NCI-H526 treated with DMSO at 0.1 percent for 48 hours (cell line): ENCODE data around the gene RFX7.
"Not testable (repeated sequence)": the region's sequence is repeated elsewhere in the genome, so short reads cannot be mapped to it uniquely, and the experiment has no call there.

Experiments used
- DNase-seq: peaks from one replicate; lab custom pipeline; 2025; lab: John Stamatoyannopoulos, UW

RFX7 gene

DNA sequence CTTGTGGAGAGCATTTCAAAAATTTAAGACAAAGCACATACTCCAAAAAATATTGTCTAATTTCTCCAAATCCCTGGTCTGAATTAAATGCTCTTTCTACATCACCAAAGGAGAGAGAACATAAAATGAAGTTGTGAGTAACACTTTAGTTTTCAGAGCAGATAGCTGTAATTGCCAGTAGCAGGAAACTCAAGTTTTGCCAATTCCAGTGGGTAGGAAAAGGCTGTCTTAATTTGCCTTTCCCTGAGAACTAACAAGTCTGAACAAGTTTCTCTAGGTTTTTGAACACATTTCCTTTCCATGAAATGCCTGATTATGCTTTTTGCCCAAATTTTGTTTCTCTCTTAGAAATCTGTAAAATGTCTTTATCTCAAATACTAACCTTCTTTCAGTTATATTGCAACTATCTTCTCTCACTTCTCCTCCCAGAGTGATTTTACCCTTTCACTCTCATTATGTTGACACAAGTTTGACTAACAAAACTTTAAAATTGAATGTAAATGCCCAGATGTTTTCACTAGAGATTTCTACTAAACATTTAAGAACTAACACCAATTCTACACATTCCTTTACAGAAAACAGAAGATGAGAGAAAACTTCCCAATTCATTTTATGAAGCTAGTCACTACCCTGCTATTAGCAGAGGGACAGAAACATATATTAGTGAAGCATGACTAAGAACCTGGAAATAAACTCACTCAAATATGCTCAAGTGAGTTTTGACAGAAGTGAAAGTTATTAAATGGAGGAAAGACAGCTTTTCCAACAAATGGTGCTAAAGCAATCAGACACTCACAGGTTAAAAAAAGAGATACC lies 38.4 kb downstream of the RFX7 start:
- no peak for DNase-seq

GRCh38 chr15:56203312-56203922 lies 40.3 kb downstream of the RFX7 start:
- DNase-seq = not testable (repeated sequence)

GRCh38 chr15:56202701-56203100 lies 41.0 kb downstream of the RFX7 start:
- DNase-seq = no peak

GRCh38 chr15:56199038-56199437 lies 44.6 kb downstream of the RFX7 start:
- no peak for DNase-seq

- DNase-seq = no peak
These were observed 49.6 kb downstream of the RFX7 start for GRCh38 chr15:56194035-56194434.

GRCh38 chr15:56192659-56193442 lies 50.8 kb downstream of the RFX7 start:
- DNase-seq = no peak

DNA sequence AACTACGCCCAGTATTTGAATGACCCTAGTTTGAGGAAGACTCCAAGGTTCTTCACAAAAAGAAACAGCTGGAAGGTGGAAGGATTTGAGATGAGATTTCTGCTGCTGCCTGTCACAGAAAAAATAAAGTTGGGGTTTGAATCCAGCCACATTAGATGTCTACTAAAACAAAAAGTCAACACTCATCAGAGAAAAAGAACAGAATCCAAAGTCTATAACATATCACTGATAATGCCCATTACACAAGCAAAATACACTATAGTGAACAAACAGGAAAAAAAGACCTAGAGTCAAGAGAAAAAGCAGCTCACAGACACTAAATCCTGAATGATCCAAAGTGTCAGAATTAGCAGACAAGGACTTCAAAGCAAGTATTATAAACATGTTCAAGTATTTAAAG lies 56.0 kb downstream of the RFX7 start:
- no peak for DNase-seq

DNA sequence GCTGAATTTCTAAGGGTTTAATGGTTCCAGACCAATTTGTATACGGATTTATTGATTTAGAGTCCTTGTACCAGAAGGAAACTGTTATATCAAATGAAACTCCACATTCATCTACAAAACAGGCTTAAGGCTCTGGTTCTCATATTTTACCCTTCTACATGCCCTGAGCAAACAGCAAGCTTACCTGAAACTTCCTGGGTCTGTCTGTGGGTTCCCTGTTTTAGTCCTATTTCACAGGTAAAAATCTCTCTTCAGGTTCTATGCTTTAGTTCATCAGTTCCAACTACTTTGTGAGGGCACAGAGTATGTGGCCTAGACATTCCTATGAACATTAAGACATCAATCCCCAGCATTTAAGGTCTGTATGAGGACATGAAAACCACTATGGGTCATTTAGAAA lies 57.7 kb downstream of the RFX7 start:
- no peak for DNase-seq

GRCh38 chr15:56184516-56184915 lies 59.2 kb downstream of the RFX7 start:
- DNase-seq = no peak

- no peak for DNase-seq
These were observed 62.8 kb downstream of the RFX7 start for GRCh38 chr15:56180851-56181250.

- DNase-seq = no peak
These were observed 66.7 kb downstream of the RFX7 start for GRCh38 chr15:56176996-56177395.

DNA sequence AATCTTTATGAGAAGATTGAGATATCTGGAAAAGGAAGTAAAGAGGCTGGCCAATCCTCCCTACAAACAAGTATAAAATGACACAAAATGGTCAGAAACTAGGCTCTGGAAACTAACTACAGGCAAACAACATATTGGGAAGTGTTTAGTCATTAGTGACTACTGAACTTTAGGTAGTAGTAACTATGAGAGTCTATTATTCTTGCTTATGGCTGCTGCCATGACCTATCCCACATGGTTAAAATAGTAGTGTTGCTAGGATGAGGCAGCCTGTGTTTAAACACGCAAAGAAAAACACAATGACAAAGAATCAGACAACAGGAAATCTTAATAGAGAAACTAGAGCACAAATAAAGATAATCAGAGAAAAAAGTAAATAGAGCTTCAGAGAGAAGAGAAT lies 67.9 kb downstream of the RFX7 start:
- DNase-seq = no peak

DNA sequence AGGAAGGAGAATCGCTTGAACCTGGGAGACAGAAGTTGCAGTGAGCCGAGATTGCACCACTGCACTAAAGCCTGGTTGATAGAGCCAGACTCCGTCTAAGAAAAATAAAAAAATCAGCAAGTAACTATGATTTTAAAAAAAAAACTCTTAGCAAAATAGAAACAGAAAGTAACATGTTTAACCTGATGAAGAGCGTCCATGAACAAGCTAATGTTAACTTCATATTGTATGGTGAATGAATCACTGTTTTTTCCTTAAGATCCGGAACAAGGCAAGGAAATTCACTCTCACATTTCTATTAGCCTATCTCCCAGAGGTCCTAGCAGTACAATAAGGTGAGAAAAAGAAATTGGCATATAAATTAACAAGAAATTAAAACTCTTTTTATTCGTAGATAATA lies 69.0 kb downstream of the RFX7 start:
- DNase-seq = no peak

DNA sequence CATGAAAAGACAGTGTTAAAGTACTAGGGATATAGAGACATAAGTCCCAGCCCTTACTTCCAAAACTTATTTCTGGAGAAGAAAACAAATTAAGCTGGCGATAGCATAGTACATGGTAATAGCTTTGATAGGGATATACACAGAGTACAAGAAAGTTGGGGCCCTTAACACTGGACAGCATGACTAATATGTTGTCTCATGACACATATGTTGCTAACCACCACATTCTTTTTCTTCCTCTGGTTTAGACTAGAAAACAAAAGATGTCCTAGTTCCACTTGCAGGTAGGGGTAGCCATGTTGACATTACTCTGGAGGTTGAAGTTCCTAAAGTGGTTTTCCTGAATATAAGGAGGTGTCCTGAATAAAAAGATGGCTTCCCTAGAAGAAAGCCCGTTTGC lies 75.3 kb downstream of the RFX7 start:
- no peak for DNase-seq

GRCh38 chr15:56165234-56165633 lies 78.4 kb downstream of the RFX7 start:
- DNase-seq = no peak

DNA sequence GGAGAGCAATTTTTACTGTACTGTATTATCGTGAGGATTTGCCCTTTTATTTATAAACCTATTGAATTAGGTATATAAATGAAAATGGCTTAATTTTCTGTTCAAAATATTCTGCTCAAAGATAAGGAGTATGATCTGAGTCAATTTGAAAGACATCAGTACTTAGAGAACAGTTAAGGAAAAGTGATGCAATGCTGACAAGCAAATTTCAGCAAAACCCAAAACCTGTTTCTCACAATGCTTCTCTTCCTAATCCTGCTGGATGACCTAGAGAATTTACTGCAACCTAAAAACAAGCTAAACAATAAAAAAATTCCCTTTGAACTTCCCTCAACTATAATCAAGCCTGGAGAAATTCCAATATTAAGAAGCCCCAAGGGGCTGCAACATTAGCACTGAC lies 82.7 kb downstream of the RFX7 start:
- no peak for DNase-seq

DNA sequence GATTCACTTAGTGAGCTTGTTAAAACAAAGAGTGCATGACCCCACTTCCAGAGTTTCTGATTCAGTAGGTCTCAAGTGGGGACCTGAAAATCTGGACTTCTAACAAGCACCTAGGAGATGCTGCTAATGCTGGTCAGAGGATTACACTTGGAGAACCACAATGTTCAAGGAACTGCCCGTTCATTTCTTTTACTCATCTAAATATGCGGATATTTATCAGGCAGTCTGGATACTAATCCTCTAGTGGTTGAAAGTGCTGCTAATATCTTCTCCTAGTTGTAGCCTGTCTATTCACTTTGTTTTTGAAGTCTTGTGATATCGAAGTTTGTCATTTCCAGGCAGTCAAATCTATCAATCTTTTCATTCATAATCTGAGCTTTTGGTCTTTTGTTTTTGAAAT lies 86.8 kb downstream of the RFX7 start:
- DNase-seq = no peak

DNA sequence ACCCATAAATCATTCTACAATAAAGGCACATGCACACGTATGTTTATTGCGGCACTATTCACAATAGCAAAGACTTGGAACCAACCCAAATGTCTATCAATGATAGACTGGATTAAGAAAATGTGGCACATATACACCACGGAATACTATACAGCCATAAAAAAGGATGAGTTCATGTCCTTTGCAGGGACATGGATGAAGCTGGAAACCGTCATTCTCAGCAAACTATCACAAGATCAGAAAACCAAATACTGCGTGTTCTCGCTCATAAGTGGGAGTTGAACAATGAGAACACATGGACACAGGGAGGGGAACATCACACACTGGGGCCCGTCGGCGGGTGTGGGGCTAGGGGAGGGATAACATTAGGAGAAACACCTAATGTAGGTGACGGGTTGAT lies 88.4 kb downstream of the RFX7 start:
- DNase-seq = not testable (repeated sequence)

DNA sequence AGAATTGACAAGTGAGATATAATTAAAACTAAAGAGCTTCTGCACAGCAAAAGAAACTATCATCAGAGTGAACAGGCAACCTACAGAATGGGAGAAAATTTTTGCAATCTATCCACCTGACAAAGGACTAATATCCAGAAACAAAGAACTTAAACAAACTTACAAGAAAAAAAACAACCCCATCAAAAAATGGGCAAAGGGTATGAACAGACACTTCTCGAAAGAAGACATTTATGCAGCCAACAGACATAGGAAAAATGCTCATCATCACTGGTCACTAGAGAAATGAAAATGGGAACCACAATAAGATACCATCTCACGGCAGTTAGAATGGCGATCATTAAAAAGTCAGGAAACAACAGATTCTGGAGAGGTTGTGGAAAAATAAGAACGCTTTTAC lies 88.9 kb downstream of the RFX7 start:
- DNase-seq = not testable (repeated sequence)

GRCh38 chr15:56150204-56150603 lies 93.5 kb downstream of the RFX7 start:
- DNase-seq = no peak

GRCh38 chr15:56148064-56148463 lies 95.6 kb downstream of the RFX7 start:
- no peak for DNase-seq

DNA sequence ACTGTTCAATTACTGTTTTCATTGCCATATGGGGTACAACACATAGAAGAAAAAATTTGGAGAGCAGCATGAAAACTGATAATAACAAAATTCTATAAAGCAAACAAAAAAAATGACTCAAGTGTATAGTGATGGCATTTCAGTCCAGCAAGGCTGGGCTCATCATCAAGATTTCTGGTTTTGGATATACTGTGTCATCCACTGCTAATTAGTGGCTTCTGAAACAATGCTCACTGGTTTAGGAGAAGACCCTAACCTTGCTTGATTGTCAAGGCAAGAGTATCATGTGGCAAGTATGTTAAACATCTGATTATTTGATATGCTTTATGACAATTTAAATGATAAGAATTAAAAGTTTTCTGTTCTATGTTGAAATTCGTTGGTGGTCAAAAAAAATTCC lies 96.9 kb downstream of the RFX7 start:
- no peak for DNase-seq

GRCh38 chr15:56128081-56128480 lies 115.6 kb downstream of the RFX7 start:
- DNase-seq = no peak
